ENCODE data around the gene LYPD8.

Gene LYPD8

DNA sequence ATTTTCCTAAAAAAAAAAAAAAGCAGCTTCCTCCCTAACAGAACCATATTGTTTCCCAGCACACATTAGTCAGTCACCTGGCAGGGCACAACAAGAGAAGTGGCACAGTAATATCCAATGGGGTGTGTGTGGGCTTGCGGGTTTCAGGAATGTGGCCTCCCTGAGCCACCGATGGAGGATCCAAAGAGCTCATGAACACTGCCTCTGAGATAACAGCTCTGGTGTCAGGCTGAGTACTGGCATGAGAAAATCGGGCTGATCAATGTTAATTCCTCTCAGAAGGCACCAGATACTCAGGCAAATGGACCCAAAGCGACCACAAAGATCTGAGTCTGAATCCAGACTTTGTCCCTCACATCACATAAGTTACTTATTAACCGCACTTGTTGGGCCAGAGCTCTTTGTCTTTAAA, 2.2 kb upstream of the LYPD8 start:
- DNase-seq = no peak

DNA sequence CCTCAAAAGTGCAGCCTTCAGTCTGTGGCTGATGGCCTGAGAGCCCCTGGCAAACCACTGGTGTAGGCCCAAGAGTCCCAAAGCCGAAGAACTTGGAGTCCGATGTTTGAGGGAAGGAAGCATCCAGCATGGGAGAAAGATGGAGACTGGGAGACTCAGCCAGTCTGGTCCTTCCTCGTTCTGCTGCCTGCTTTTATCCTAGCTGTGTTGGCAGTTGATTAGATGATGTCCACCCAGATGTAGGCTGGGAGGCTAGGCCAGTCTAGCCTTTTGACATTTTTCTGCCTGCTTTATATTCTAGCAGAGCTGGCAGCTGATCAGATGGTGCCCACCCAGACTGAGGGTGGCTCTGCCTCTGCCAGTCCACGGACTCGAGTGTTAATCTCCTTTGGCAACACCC, 1.1 kb upstream of the LYPD8 start:
- DNase-seq = no peak

DNA sequence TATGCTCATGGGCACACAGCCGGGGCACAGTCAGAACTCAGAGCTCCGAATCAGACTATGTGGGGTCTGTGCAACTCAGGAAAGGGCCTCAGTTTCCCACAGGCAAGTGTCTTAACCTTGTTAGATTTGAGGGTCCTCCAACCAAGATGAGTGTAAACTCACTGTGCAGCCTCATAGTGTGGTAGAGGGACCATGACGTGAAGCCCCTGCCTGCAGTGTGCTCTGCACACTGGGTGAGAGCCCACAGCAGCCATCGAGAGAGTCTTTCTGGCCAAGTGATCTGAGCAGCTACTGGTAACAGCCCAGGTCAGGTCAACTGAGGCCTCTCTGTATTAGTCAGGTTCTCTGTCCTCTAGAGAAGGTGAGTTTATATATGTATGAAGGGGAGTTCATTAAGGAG, 592 bp upstream of the LYPD8 start:
- no peak for DNase-seq

DNA sequence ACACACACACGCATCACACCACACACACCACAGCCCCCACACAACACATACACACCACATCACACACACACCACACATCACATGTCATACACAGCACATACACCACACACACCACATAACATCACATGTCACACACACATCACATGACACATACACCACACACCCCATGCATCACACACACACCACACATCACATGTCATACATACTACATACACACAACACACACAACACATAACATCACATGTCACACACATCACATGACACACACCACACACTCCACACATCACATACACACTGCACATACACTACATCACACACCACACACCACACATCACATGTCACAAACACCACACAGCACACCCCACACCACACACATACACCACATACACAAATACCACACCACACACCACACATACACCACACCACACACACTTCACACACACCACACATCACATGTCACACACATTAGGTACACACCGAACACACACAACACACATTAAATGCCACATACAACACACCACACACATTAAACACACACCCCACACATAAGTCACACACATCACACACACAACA, 1.8 kb downstream of the LYPD8 start:
- DNase-seq = no peak

DNA sequence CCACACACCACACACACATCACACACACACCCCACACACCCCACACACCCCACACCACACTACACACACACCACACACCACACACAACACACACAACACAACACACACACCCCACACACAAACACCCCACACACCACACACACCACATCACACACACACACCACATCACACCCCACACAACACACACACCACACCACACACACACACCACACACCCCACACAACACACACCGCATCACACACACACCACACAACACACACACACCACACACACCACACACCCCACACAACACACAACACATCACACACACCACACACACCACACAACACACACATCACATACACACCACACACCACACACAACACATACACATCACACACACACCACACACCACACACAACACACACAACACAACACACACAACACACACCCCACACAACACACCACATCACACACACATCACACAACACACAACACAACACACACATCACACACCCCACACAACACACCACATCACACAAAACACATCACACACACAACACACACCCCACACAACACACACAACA, 2.4 kb downstream of the LYPD8 start:
- no peak for DNase-seq

DNA sequence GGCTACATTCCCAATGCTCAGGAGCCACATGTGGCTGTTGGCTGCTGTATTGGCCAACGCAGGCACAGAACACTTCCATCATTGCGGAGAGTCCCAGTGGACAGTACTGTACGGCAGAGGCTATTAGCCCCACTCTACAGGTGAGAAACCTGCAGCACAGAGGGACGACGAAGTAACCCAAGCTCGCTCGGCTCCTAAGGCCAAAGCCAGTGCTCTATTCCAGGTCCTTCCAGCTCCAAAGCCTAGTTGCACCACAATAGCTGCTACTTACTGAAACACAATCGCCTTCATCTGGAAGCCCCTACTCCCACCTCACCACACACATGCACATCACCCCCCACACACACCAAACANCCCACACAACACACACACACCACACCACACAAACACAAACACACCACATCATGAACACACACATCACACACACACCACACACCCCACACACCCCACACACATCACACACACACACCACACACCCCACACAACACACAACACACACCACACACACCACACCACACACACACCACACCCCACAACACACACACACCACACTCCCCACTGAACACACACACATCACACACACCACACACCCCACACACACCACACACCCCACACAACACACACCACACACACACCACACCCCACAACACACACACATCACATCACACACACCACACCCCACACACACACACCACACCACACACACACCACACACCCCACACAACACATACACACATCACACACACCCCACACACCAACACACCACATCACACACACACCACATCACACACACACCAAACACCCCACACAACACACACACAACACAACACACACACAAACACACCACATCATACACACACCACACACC, 3.2 kb downstream of the LYPD8 start:
- DNase-seq = no peak

DNA sequence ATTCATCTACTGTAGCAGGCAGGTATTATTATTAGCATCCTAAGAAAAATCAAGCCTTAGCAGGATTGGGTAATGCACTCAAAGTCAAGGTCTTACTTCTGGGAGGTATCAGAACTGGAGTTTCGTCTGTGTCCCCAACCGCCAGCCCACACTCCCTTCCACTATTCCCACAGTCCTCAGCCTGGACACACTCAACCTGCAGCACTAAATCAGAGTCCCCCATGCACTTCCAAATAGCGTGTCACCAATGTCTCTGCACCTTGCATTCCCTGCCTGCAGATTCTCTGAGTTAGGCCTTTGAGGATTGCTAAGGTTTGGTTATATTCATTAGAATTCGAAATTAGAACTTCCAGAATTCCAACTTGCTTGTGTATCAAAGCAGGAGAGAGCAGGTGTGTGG, 3.9 kb downstream of the LYPD8 start:
- DNase-seq = no peak

DNA sequence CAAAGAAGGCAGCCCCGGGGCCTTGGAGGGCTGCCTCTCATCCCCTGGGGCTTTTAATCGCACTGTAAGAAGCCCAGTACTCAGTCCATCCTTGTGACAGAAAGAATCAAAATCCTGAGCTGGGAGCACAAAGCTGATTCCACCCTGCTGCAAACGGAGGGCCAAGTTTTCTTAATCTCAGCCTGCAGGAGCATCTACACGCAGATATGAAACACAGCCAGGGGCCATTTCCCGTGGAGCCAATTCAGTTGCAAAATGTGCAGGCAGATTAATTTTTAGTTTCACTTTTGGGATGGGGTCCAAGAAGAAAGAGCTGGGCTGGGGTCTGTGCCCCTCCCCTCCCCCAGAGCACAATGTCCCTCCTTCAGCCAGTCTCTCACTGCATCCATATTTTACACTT, 4.4 kb downstream of the LYPD8 start:
- no peak for DNase-seq

DNA sequence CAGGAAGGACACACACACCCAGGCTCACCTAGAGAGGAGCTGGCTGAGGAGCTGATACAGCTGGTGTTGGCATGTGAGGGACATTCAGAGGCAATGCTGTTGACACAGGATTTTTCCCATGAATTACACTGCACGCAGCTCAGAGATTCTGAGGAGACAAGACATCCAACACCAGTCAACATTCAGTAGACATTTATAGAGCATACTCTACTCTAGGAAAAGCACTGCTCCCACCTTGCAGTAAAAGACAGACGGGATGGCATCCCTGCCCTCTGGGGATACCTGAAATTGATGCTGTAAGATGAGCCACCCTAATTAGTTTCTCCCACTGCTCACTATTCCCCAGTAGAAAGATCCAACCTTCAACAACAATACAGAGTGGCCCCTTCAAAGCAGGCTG, 5.1 kb downstream of the LYPD8 start:
- no peak for DNase-seq

DNA sequence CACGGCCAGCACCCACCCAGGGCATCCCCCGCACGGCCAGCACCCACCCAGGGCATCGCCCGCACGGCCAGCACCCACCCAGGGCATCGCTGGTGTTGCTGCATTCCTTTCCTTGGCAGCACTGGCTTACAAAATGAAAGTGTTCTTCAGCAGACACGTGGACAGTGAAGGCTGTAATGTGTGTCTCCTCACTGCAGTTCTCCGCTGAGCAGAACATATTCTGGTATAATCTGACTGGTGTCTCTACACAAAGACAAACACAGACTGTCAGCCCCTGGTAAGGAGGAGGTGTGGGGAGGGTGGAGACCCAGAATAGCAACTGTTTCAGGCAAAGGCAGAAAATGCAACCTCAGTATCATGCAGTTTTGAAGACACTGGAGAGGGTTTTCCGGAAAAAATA, 7.3 kb downstream of the LYPD8 start:
- DNase-seq = no peak

DNA sequence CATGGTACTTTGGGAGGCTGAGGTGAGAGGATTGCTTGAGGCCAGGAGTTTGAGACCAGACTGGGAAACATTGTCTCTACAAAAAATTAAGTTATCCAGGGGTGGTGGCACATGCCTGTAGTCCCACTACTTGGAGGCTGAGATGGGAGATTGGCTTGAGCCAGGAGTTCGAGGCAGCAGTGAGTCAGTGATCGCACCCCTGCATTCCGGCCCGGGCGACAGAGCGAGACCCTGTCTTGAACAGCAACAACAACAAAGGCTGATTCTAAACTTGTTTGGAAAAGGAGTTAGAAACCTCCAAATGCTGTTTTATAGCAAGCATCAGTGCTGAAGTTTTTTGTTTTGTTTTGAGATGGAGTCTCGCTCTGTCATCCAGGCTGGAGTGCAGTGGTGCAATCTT, 14.7 kb downstream of the LYPD8 start:
- no peak for DNase-seq

DNA sequence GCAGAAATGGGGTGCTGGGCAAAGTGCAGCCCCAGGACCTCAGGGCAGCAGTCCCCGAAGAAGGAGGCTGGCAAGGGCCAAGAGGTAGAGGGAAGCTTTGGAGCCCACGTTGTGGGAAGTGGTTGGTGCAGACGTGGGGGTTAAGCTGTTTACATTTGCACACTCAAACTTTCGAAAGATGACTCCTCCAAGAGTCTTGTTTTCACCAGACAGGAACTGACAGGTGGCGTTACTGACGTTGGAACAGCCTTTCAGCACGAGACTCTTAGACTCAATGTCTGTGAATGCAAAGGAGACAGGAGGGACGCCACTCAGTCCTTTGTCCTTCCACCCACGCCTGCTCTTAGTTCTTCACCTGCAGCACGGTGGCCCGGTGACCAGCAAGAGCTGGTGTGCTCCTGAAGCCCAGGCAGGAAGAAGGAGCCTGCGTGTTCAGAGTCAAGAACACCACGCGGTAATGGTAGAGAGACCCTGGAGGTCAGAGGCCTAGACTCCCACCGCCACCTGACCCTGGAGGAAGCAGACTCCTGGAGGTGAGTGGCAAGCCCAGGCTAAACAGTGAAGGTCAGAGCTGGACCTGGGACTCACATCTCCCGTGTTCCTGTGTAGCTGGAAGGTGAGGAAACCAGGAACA, 15.9 kb downstream of the LYPD8 start:
- no peak for DNase-seq

DNA sequence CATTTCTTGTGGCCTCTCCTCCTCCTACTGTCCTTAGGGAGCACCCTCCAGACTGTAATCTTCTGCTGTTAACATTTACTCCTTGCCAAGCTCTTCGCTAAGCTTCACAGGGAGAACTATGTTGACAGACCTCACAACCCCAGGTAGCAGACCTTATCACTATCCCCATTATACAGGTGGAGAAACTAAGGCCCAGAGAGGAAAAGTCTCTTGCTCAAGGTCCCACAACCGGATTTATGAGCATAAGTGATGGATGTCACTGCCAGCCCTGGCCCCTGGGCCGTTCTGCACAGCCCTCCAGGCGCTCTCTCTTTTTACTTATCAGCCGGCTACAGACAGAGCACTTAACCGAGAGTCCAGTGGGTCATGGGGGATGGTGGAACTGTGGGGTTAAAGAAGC, 18.1 kb downstream of the LYPD8 start:
- no peak for DNase-seq

DNA sequence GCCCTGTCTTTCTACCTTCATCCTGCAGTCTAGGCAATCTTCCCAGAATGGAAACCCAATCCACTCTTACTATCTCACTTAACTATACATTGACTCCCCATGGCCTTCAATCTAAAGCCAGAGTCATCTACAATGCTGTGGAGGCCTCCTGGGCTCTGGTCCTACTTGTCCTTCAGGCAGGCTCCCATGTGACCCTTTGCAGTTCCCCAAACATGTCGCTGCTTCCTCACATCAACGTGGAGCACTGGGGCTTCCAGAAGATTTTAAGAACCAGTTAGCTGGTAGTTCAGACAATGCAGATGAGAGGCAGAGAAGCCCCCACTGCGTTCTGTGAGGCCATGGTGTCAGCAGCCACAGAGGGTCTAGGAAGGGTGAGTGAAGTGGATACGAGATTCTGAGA, 18.6 kb downstream of the LYPD8 start:
- DNase-seq = no peak

DNA sequence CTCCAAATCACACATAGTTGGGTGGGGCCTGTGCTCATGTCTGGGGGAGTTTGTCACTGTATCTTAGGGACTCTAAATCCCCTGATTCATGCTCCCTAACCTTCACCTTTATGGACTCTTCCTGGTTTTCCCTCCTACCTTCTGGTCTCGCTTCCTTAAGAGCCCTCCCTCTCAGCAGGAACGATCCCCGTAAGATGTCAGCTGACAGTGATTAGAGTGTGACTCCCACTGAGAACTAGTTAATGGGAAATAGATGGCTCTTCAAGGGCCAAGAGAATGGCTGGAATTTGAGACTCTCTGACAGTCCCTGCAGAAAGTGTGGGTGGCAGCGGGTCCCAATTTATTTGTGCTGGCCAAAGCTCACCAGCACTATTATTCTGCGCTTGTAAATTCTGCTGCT, 22.0 kb downstream of the LYPD8 start:
- DNase-seq = no peak

DNA sequence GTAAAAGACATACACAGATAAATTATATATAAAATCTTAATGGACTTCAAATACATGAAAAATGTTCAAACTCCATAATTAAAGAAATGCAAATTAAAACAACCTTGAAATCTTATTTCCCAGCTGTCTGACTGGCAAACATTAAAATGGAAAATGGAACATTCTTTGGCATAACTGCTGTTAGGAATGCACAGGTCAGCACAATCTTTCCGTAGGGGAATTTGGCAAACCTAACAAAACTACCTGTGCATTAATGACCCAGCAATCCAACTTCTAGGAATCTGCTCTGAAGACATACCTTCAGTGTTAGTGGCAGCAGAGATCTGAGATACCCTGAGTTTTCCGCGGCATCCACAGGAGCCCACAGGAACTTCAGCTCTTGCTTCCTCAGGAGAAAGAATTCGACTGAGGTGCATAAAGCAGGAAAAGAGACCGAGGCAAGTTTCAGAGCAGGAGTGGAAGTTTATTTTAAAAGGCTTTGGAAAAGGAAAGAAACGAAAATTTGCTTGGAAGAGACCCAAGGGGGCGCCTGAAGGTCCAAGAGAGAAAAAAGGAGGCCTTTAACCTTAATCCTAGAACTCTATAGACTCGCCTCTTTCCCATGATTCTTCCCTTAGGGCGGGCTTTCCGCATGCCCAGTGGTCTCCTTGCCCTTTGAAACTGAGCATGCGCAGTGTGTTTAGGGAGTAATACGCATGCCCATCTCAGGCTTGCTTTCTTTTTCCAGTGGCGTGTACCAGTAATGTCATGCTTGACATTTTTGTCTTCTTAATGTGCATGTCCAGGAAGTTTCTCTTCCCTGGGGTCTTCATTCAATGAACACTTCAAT, 24.8 kb downstream of the LYPD8 start:
- no peak for DNase-seq

DNA sequence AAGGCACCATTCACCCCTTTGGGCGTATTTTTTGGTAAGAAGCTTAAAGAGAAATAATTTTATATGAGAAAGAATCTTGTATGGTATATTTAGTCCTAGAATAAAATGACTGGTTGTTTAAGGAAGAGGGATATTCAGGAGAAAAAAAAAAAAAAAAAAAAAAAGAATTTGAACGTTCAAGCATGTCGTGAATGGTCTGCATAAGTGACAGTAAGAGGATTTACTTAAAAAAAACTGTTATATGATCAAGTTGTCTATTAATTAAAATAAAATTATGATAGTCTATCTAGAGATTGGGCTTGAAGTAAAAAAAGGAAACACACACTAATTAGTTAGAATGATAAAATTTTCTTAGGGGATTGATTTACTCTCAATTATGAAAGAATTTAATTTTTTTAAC, 41.3 kb downstream of the LYPD8 start:
- DNase-seq = no peak

DNA sequence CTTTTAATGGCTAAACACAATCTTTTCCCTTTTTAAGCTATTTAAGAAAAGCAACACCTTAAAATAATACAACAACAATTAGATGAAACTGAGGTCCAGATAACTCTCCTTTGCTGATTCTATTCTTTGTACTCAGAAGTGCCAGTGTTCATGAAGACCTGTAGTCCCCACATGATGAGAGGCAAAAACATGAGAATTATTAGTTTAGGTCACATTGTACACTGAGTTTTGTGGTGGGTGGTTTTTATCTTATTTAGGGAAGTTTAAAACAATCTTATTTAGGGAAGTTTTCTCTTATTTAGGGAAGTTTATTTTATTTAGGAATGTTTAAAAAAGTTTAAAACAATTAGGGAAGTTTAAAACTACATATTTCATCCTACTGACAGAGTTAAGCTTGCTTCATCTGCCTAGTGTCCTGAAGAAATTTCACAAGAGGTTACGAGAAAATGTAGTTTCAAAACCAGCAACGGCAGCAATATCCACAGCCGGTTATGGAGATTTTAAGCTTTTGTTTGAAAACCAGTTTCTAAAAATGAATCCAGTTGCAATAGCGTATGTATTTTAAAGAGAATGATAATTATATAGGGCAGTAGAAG, 45.2 kb downstream of the LYPD8 start:
- DNase-seq = no peak

DNA sequence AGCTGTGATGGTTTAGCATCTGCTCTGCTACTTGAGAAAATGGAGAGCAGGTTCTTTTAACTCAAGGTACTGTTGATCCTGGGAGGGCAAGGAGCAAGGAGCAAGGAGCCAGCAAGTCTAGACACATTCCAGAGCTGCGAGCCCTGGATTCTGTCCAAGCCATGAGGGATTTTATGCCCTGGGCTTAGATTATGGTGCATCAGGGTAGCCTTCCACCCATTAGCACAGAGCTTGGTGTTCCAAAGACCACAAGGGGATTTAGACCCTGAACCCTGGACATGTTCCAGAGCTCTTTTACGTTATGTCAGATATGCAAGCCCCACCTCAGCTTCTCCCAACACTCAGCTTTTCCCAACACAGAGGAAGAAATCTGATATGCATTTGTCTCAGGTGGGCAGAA, 51.0 kb downstream of the LYPD8 start:
- no peak for DNase-seq

DNA sequence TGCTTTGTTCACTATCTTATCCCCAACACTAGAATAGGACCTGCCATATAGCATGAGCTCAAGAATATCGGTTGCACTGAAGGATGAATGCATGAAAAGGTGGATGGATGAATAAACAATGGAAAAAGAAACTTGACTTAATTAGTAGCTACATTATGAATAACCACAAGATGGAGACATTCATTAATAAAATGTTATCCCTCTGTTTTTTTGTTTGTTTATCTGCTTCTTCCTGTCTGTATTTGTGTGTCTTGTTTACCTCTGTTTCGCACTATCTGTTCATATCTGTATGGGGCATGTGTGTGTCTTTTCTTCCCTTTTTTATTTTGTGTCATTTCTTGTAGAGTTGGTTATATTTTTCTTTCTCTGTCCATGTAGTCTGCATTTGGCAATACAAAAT, 51.9 kb downstream of the LYPD8 start:
- no peak for DNase-seq

DNA sequence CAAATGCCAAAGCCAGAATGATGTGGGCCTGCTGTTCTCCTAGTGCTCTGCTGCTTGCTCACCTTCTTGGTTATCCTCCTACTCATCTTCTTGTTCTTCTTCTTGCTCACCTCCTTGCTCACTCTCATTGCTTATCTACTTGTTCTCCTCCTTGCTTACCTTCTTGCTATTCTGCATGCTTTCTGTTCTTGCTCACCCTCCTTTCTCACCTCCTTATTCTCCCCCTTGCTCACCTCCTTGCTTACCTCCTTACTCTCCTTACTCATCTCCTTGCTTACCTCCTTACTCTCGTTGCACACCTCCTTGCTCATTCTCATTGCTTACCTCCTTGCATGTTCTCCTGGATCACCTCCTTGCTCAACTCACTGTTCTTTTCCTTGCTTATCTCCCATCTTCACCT, 52.8 kb downstream of the LYPD8 start, which contains the start of gene OR14I1:
Gene OR14I1 (minus strand): TSS at position 53 of the 400 bp plus-strand sequence.
- no peak for DNase-seq

DNA sequence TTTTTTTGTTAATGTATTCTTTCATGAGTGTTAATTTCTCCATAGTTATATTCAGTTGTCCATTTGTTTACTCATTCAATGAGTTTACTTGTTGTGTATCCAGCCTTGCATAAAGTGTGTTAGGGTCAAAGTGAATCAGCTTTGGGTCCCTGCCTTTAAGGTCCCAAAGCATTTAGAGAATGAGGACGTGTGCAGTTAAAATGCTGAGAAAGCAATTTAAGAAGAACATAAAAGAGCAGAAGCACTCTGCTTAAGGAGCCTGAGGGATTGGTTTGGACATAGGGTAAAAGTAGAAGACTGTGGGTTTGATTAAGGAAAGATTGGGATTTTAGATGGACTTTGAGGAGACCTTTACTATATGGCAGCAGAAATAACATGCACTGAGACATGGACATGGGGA, 56.5 kb downstream of the LYPD8 start:
- DNase-seq = no peak
